Measurements from ENCODE around the gene AOC2.

Gene AOC2

DNA sequence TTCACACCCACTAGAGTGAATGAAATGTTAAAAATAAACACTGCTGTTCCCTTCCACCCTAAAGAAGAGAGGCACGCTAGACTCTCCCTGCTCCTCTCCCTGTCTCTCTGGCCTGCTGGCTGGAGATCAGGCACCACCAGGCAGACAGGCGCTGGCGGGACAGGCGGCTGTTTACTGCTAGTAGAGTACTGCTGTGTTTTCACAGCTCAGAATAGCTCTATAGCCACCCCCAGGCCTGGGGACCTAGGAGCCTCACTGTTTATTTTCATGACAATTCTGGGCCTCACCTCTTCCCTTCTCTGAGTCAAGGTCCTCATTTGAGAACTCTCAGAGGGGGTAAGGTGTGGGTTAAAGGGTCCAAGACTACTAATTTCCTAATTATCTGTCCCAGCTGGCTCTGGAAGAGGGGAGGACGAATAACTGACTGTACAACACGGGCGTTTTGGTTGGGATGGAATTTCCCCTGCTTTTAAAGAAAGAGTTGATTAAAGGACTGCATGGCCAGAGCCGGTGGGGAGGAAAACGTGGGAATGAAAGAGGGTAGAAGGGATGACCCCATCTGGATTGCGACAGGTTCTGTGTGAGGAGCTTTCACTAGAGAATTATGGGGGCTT is 47.3 kb downstream of the AOC2 start:
- Histone ChIP-seq H3K79me1 (ENCODE audit: low read length) (no peaks in the 10 kb centered on the region), H3K4me2 (ENCODE audit: low read length) (no peak overlapping the region), H2BK5ac (ENCODE audit: low read length) (no peak overlapping the region), H3K56ac (ENCODE audit: low read length) (no peak overlapping the region), H2BK15ac (replicated peaks; ENCODE audit: low read depth) (no peak overlapping the region), H3K4ac (ENCODE audit: low read depth, low read length) (no peak overlapping the region), H2BK120ac (ENCODE audit: low read depth, low read length) (no peak overlapping the region), H3K23ac (ENCODE audit: low read length) (no peak overlapping the region), H3K4me1 (ENCODE audit: control insufficient read depth, low read depth, low read length) (no peaks in the 10 kb centered on the region), H3K9ac (ENCODE audit: low read length) (no peak overlapping the region), H2AK5ac (ENCODE audit: low read length) (no peak overlapping the region), H3K18ac (ENCODE audit: low read length) (no peak overlapping the region), H4K8ac (ENCODE audit: low read depth, low read length) (no peak overlapping the region), H4K5ac (ENCODE audit: low read length) (no peak overlapping the region), H3K36me3 (ENCODE audit: control insufficient read depth, insufficient read depth, low read length) (no peaks in the 10 kb centered on the region), H3K79me2 (ENCODE audit: control insufficient read depth, insufficient read depth, low read length) (no peaks in the 10 kb centered on the region), H3K27me3 (ENCODE audit: insufficient read depth, low read length, poor library complexity) (no peaks in the 10 kb centered on the region), H3K27ac (ENCODE audit: low read depth, low read length) (no peak overlapping the region), H3K4me3 (ENCODE audit: low read length) (no peak overlapping the region)
- peak; percentile 28 for DNase-seq
- no CpG with 5 or more reads among the region's 10 CpGs for WGBS (ENCODE audit: extremely low coverage, insufficient coverage, low lambda C conversion rate)

DNA sequence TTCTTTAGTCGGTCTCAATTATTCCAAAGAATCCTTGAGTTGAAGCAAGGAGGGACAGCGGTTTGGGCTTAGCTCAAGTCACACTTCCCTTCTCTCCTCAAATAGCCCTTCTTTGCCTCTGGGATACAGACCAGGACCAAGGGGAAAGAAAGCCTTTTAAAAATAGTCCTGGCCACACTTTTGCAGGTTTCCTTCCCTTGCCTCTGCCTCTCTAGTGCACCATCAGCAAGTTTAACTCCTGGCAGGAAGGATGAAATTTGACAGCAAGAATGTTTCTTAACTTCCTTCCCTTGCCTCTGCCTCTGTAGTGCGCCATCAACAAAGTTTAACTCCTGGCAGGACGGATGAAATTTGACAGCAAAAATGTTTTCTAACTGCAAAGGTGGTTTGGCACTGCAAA is 49.0 kb downstream of the AOC2 start:
- Histone ChIP-seq H3K56ac (ENCODE audit: low read length) (no peak overlapping the region), H3K27ac (ENCODE audit: low read depth, low read length) (no peak overlapping the region), H2BK120ac (ENCODE audit: low read depth, low read length) (no peak overlapping the region), H3K79me2 (ENCODE audit: control insufficient read depth, insufficient read depth, low read length) (no peaks in the 10 kb centered on the region), H3K4me2 (ENCODE audit: low read length) (no peak overlapping the region), H2AK5ac (ENCODE audit: low read length) (no peak overlapping the region), H4K8ac (ENCODE audit: low read depth, low read length) (no peak overlapping the region), H3K4me3 (ENCODE audit: low read length) (no peak overlapping the region), H3K4ac (ENCODE audit: low read depth, low read length) (no peak overlapping the region), H2BK5ac (ENCODE audit: low read length) (no peak overlapping the region), H3K79me1 (ENCODE audit: low read length) (no peaks in the 10 kb centered on the region), H3K36me3 (ENCODE audit: control insufficient read depth, insufficient read depth, low read length) (no peaks in the 10 kb centered on the region), H3K9ac (ENCODE audit: low read length) (no peak overlapping the region), H3K23ac (ENCODE audit: low read length) (no peak overlapping the region), H3K18ac (ENCODE audit: low read length) (no peak overlapping the region), H3K27me3 (ENCODE audit: insufficient read depth, low read length, poor library complexity) (no peaks in the 10 kb centered on the region), H2BK15ac (replicated peaks; ENCODE audit: low read depth) (no peak overlapping the region), H4K5ac (ENCODE audit: low read length) (no peak overlapping the region), H3K4me1 (ENCODE audit: control insufficient read depth, low read depth, low read length) (no peaks in the 10 kb centered on the region)
- no peak for DNase-seq
- no CpG with 5 or more reads among the region's 4 CpGs for WGBS (ENCODE audit: extremely low coverage, insufficient coverage, low lambda C conversion rate)

DNA sequence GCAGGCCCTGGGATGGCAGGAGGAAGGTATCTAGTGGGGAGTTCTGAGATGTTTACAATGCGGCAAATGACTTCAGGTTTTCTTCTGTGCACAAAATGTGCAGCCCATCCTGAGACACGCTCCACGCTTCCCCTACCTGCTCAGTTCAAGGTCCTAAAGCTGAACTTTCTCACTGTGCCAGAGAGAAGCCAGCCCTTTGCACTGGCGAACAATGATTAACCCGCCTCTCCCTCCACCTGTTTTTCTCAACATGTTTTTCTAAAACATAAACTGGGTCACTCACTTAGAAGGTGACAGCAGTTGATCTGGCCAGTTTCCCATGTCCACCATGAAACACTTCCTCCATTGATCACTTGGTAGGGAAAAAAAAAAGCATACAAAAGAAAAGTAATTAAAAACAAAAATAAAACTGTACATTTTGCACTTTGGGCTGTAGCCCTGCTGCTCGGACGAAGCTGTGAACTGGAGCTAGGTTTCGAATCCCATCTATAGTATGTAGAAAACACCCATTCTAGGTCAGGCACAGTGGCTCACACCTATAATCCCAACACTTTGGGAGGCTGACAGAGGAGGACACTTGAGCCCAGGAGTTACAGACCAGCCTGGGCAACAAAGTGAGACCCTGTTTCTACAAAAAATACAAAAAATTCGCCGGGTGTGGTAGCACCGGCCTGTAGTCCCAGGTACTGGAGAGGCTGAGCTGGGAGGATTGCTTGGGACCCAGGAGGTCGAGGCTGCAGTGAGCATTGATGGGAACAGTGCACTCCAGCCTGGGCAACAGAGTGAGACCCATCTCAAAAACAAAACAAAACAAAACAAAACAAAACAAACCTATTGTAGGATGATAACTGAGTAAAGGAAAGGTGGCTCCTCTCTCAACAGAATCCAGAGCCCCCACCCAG is 50.2 kb downstream of the AOC2 start:
- Histone ChIP-seq H2BK5ac (ENCODE audit: low read length) (no peak overlapping the region), H3K27ac (ENCODE audit: low read depth, low read length) (no peak overlapping the region)

GRCh38 chr17:42895185-42895555 is 50.8 kb downstream of the AOC2 start:
- Histone ChIP-seq H3K79me1 (ENCODE audit: low read length) (no peaks in the 10 kb centered on the region), H2AK5ac (ENCODE audit: low read length) (no peak overlapping the region), H3K4ac (ENCODE audit: low read depth, low read length) (no peak overlapping the region), H3K18ac (ENCODE audit: low read length) (no peak overlapping the region), H4K5ac (ENCODE audit: low read length) (no peak overlapping the region), H3K9ac (ENCODE audit: low read length) (no peak overlapping the region), H4K8ac (ENCODE audit: low read depth, low read length) (no peak overlapping the region), H3K27ac (ENCODE audit: low read depth, low read length) (no peak overlapping the region), H3K4me2 (ENCODE audit: low read length) (no peak overlapping the region), H3K4me3 (ENCODE audit: low read length) (no peak overlapping the region), H3K79me2 (ENCODE audit: control insufficient read depth, insufficient read depth, low read length) (no peaks in the 10 kb centered on the region), H3K4me1 (ENCODE audit: control insufficient read depth, low read depth, low read length) (no peaks in the 10 kb centered on the region), H3K27me3 (ENCODE audit: insufficient read depth, low read length, poor library complexity) (no peaks in the 10 kb centered on the region), H3K23ac (ENCODE audit: low read length) (no peak overlapping the region), H3K36me3 (ENCODE audit: control insufficient read depth, insufficient read depth, low read length) (no peaks in the 10 kb centered on the region), H2BK120ac (ENCODE audit: low read depth, low read length) (no peak overlapping the region), H3K56ac (ENCODE audit: low read length) (no peak overlapping the region), H2BK5ac (ENCODE audit: low read length) (no peak overlapping the region), H2BK15ac (replicated peaks; ENCODE audit: low read depth) (no peak overlapping the region)
- DNase-seq, result no peak
- no CpG with 5 or more reads among the region's 2 CpGs for WGBS (ENCODE audit: extremely low coverage, insufficient coverage, low lambda C conversion rate)

More for the DNA sequence above, 50.2 kb downstream of the AOC2 start:
- Histone ChIP-seq H3K9ac (ENCODE audit: low read length) (no peak overlapping the region), H2AK5ac (ENCODE audit: low read length) (no peak overlapping the region), H3K4me3 (ENCODE audit: low read length) (no peak overlapping the region), H3K4me2 (ENCODE audit: low read length) (no peak overlapping the region), H3K79me1 (ENCODE audit: low read length) (no peaks in the 10 kb centered on the region), H3K36me3 (ENCODE audit: control insufficient read depth, insufficient read depth, low read length) (no peaks in the 10 kb centered on the region), H2BK120ac (ENCODE audit: low read depth, low read length) (no peak overlapping the region), H3K23ac (ENCODE audit: low read length) (no peak overlapping the region), H3K27me3 (ENCODE audit: insufficient read depth, low read length, poor library complexity) (no peaks in the 10 kb centered on the region), H3K4ac (ENCODE audit: low read depth, low read length) (no peak overlapping the region), H2BK15ac (replicated peaks; ENCODE audit: low read depth) (no peak overlapping the region), H3K56ac (ENCODE audit: low read length) (no peak overlapping the region), H3K18ac (ENCODE audit: low read length) (no peak overlapping the region), H3K79me2 (ENCODE audit: control insufficient read depth, insufficient read depth, low read length) (no peaks in the 10 kb centered on the region), H4K8ac (ENCODE audit: low read depth, low read length) (no peak overlapping the region), H4K5ac (ENCODE audit: low read length) (no peak overlapping the region), H3K4me1 (ENCODE audit: control insufficient read depth, low read depth, low read length) (no peaks in the 10 kb centered on the region)
- DNase-seq, result no peak
- whole genome bisulfite sequencing (ENCODE audit: extremely low coverage, insufficient coverage, low lambda C conversion rate), result no CpG with 5 or more reads among the region's 12 CpGs

DNA sequence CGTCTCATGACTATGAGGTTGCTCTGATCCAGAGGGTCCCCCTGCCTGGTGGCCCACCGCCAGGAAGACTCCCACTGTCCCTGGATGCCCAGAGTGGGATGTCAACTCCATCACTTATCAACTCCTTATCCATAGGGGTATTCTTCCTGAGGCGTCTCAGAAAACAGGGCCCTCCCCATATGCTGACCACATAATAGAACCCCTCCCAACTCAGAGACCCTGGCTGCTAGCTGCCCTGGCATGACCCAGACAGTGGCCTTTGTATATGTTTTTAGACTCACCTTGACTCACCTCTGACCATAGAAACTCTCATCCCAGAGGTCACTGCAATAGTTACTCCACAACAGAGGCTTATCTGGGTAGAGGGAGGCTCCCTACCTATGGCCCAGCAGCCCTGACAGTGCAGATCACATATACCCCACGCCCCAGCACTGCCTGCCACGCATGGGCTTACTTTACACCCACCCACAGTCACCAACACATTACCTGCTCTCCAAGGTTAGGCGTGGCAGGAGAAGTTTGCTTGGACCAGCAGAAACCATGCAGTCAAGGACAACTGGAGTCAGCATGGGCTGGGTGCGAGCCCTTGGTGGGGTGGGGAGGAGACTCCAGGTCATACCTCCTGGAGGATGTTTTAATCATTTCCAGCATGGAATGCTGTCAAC is 53.9 kb downstream of the AOC2 start:
- no peaks in the 10 kb centered on the region for H3K4me1 ChIP-seq (ENCODE audit: control insufficient read depth, low read depth, low read length)
- H3K79me1 ChIP-seq (ENCODE audit: low read length), result no peaks in the 10 kb centered on the region
- H3K23ac ChIP-seq (ENCODE audit: low read length), result no peak overlapping the region
- H3K18ac ChIP-seq (ENCODE audit: low read length), result no peak overlapping the region
- H3K4me2 ChIP-seq (ENCODE audit: low read length), result no peak overlapping the region
- no peak overlapping the region for H2BK15ac ChIP-seq (replicated peaks; ENCODE audit: low read depth)
- H4K5ac ChIP-seq (ENCODE audit: low read length), result no peak overlapping the region
- DNase-seq, result no peak
- H2BK120ac ChIP-seq (ENCODE audit: low read depth, low read length), result no peak overlapping the region
- no peak overlapping the region for H2AK5ac ChIP-seq (ENCODE audit: low read length)
- H3K36me3 ChIP-seq (ENCODE audit: control insufficient read depth, insufficient read depth, low read length), result no peaks in the 10 kb centered on the region
- H3K27ac ChIP-seq (ENCODE audit: low read depth, low read length), result no peak overlapping the region
- H3K9ac ChIP-seq (ENCODE audit: low read length), result no peak overlapping the region
- no peak overlapping the region for H4K8ac ChIP-seq (ENCODE audit: low read depth, low read length)
- no CpG with 5 or more reads among the region's 7 CpGs for WGBS (ENCODE audit: extremely low coverage, insufficient coverage, low lambda C conversion rate)
- no peaks in the 10 kb centered on the region for H3K27me3 ChIP-seq (ENCODE audit: insufficient read depth, low read length, poor library complexity)
- no peak overlapping the region for H2BK5ac ChIP-seq (ENCODE audit: low read length)
- H3K56ac ChIP-seq (ENCODE audit: low read length), result no peak overlapping the region
- H3K79me2 ChIP-seq (ENCODE audit: control insufficient read depth, insufficient read depth, low read length), result no peaks in the 10 kb centered on the region
- no peak overlapping the region for H3K4me3 ChIP-seq (ENCODE audit: low read length)
- H3K4ac ChIP-seq (ENCODE audit: low read depth, low read length), result no peak overlapping the region

Data from mesendoderm (in vitro differentiated cells).